Thyroid gland (tissue), 4 donors: ENCODE data around the gene ARRDC5.

Source experiments
- POLR2A ChIP-seq, 2 donors: fragments of 450-650 bp; IDR thresholded peaks; one replicate each; pipeline ENCODE4 v1.6.1; 2017; ENCODE audit warnings: antibody characterized with exemption in 2 of 2, mild to moderate bottlenecking in 2 of 2, moderate library complexity in 1 of 2
- TF ChIP-seq, protein P1 (sequence below), 6 experiments: fragments of 200-600 bp in 3 of 6; fragments of 450-650 bp in 3 of 6; sonication (generic) in 3 of 6; IDR thresholded peaks; one replicate each; pipeline ENCODE4 v1.5.1; 2016 to 2019; ENCODE audit warnings: antibody characterized with exemption in 6 of 6, mild to moderate bottlenecking in 2 of 6, inconsistent platforms in 1 of 6, moderate library complexity in 1 of 6

DNA sequence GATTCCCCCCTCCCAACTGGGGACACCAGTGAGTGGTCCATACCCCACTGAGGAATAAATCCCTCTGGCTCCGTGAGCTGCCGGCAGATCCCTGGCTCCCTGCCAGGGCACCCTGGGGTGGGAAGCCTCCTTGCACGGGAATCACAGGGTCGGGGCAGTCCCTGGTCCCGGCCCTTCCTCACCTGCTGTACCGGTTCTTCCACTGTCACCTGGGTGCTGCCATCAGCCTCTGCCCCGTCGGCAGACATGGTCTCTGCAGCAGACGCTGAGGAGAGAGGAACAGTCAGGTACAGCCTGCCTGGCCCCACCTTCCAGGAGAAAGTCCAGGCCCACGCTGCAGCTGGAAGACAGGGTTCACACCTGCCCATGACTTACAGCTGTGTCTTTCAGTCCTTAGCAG is 41.5 kb downstream of the ARRDC5 start:
- TF ChIP-seq, protein P1, sequence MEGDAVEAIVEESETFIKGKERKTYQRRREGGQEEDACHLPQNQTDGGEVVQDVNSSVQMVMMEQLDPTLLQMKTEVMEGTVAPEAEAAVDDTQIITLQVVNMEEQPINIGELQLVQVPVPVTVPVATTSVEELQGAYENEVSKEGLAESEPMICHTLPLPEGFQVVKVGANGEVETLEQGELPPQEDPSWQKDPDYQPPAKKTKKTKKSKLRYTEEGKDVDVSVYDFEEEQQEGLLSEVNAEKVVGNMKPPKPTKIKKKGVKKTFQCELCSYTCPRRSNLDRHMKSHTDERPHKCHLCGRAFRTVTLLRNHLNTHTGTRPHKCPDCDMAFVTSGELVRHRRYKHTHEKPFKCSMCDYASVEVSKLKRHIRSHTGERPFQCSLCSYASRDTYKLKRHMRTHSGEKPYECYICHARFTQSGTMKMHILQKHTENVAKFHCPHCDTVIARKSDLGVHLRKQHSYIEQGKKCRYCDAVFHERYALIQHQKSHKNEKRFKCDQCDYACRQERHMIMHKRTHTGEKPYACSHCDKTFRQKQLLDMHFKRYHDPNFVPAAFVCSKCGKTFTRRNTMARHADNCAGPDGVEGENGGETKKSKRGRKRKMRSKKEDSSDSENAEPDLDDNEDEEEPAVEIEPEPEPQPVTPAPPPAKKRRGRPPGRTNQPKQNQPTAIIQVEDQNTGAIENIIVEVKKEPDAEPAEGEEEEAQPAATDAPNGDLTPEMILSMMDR (IDR thresholded peaks at IDR 0.05), result no peak
- TF ChIP-seq POLR2A (IDR thresholded peaks at IDR 0.05), result no peak
